ENCODE measurements around the gene SFTPD.

DNA sequence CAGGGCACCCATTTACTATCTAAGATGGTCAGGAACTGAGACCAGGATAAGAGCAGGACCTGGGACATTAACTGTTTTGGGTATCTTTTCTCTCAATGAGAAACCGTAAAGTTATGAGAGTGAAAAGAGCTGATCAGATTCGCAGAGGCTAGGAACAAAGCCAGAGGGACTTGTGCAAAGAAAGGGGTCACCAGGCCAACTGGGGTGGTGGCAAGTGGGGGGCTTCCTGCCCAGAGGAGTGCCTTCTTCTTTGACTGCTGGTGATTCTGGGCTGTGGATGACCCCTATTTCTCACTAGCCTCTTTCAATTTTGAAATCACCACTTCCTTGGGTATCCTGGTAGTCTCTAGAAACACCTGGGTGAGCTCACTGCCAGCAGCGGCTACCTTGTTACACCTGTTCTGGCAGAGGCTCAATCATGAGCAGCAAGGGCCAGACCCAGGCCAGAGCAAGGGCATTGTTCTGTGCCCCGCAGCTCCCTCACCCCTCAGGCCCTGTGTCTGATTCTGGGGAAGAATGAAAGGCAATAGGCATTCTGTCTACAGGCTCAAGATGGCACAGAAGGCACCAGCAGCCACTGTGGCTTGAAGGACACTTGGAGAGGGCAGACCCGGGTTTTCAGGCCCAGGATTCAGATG is 999 bp downstream of the SFTPD start:
- TF ChIP-seq, protein P1, sequence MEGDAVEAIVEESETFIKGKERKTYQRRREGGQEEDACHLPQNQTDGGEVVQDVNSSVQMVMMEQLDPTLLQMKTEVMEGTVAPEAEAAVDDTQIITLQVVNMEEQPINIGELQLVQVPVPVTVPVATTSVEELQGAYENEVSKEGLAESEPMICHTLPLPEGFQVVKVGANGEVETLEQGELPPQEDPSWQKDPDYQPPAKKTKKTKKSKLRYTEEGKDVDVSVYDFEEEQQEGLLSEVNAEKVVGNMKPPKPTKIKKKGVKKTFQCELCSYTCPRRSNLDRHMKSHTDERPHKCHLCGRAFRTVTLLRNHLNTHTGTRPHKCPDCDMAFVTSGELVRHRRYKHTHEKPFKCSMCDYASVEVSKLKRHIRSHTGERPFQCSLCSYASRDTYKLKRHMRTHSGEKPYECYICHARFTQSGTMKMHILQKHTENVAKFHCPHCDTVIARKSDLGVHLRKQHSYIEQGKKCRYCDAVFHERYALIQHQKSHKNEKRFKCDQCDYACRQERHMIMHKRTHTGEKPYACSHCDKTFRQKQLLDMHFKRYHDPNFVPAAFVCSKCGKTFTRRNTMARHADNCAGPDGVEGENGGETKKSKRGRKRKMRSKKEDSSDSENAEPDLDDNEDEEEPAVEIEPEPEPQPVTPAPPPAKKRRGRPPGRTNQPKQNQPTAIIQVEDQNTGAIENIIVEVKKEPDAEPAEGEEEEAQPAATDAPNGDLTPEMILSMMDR (IDR thresholded peaks at IDR 0.05) = no peak
- TF ChIP-seq EP300 (IDR thresholded peaks at IDR 0.05; ENCODE audit: low read depth) = no peak
- no peak for TF ChIP-seq POLR2A (IDR thresholded peaks at IDR 0.05)
- TF ChIP-seq POLR2AphosphoS5 (IDR thresholded peaks at IDR 0.05) = no peak
